ENCODE measurements around the gene KDM4D. TPM values are rescaled to one million over a fixed set of nuclear protein-coding genes. Genes with fewer than 3 reads are reported as not detected.

Gene KDM4D
- total and polyA plus RNA-seq, 2 of the 8 experiments (the other 6 are each of a cell fraction or from before 2014, with no cell fraction given), result 1.5 to 4.5 TPM

GRCh38 chr11:94973099-94973968, at the start of gene KDM4D, which contains the start of gene CWC15 (continued):
- TF ChIP-seq BRCA1 (IDR thresholded peaks at IDR 0.05; ENCODE audit: low read depth, low read length) (no peak), RXRA (IDR thresholded peaks at IDR 0.05; ENCODE audit: insufficient read depth, low read depth, low read length) (no peak), TAF7 (optimal IDR thresholded peaks at IDR 0.05; ENCODE audit: borderline replicate concordance, low read depth, low read length) (peak; percentile 71), POU5F1 (IDR thresholded peaks at IDR 0.05; ENCODE audit: low read depth, low read length) (no peak), CREB1 (IDR thresholded peaks at IDR 0.05) (0 out of 2 replicates have a peak, but pooled peaks have one; percentile 47), ASH2L (IDR thresholded peaks at IDR 0.05; ENCODE audit: low read length) (peak; percentile 97), EGR1 (IDR thresholded peaks at IDR 0.05; ENCODE audit: borderline replicate concordance, low read depth, low read length) (peak; percentile 78), NRF1 (IDR thresholded peaks at IDR 0.05; ENCODE audit: low read depth, low read length) (no peak), CTBP2 (IDR thresholded peaks at IDR 0.05; ENCODE audit: borderline replicate concordance, insufficient read depth, insufficient read length, low read length) (no peak), HDAC2 (IDR thresholded peaks at IDR 0.05; ENCODE audit: borderline replicate concordance in 1 of 2, low read depth in 2 of 2, low read length in 2 of 2) (0 out of 4 replicates have a peak, but pooled peaks of 1 of the 2 experiments have one; percentile 43), SIRT6 (IDR thresholded peaks at IDR 0.05; ENCODE audit: low read length) (no peak), NANOG (IDR thresholded peaks at IDR 0.05; ENCODE audit: insufficient read depth, low read depth, low read length, poor library complexity, severe bottlenecking) (no peak), TAF1 (IDR thresholded peaks at IDR 0.05; ENCODE audit: low read depth, low read length) (peak; percentile 95), SAP30 (IDR thresholded peaks at IDR 0.05; ENCODE audit: insufficient read depth, insufficient replicate concordance, low read length) (no peak), RFX5 (IDR thresholded peaks at IDR 0.05; ENCODE audit: borderline replicate concordance, low read depth, low read length) (no peak), SIX5 (IDR thresholded peaks at IDR 0.05; ENCODE audit: low read depth, low read length) (peak; percentile 18; the same call in 1 of the 2 replicates), SP4 (IDR thresholded peaks at IDR 0.05; ENCODE audit: low read length) (0 out of 2 replicates have a peak, but pooled peaks have one; percentile 42), KDM5A (IDR thresholded peaks at IDR 0.05; ENCODE audit: low read length) (peak; percentile 92), TBP (IDR thresholded peaks at IDR 0.05; ENCODE audit: low read depth, low read length) (peak; percentile 90), CHD2 (IDR thresholded peaks at IDR 0.05; ENCODE audit: low read length) (peak; percentile 82)
- TF ChIP-seq, protein P1, sequence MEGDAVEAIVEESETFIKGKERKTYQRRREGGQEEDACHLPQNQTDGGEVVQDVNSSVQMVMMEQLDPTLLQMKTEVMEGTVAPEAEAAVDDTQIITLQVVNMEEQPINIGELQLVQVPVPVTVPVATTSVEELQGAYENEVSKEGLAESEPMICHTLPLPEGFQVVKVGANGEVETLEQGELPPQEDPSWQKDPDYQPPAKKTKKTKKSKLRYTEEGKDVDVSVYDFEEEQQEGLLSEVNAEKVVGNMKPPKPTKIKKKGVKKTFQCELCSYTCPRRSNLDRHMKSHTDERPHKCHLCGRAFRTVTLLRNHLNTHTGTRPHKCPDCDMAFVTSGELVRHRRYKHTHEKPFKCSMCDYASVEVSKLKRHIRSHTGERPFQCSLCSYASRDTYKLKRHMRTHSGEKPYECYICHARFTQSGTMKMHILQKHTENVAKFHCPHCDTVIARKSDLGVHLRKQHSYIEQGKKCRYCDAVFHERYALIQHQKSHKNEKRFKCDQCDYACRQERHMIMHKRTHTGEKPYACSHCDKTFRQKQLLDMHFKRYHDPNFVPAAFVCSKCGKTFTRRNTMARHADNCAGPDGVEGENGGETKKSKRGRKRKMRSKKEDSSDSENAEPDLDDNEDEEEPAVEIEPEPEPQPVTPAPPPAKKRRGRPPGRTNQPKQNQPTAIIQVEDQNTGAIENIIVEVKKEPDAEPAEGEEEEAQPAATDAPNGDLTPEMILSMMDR (IDR thresholded peaks at IDR 0.05; ENCODE audit: control extremely low read depth in 1 of 3, insufficient read depth in 1 of 3, low read depth in 1 of 3, low read length in 3 of 3), result no peak

All from H1 (cell line).